ENCODE measurements around the gene CXXC5. TPM values are rescaled to one million over a fixed set of nuclear protein-coding genes. Genes with fewer than 3 reads are reported as not detected.

Gene CXXC5
- total RNA-seq, 1 experiment from 2014 or later = 57.2 TPM

GRCh38 chr5:139659695-139660101 lies 11.5 kb downstream of the CXXC5 start:
- CTCF ChIA-PET = interaction anchor here (0.7 kb wide), 2 partner anchors 37 to 106 kb away, joined by 3 to 4 read pairs; no protein-coding TSS in a partner anchor
- peak; percentile 80 for DNase-seq (ENCODE audit: low spot score)

DNA sequence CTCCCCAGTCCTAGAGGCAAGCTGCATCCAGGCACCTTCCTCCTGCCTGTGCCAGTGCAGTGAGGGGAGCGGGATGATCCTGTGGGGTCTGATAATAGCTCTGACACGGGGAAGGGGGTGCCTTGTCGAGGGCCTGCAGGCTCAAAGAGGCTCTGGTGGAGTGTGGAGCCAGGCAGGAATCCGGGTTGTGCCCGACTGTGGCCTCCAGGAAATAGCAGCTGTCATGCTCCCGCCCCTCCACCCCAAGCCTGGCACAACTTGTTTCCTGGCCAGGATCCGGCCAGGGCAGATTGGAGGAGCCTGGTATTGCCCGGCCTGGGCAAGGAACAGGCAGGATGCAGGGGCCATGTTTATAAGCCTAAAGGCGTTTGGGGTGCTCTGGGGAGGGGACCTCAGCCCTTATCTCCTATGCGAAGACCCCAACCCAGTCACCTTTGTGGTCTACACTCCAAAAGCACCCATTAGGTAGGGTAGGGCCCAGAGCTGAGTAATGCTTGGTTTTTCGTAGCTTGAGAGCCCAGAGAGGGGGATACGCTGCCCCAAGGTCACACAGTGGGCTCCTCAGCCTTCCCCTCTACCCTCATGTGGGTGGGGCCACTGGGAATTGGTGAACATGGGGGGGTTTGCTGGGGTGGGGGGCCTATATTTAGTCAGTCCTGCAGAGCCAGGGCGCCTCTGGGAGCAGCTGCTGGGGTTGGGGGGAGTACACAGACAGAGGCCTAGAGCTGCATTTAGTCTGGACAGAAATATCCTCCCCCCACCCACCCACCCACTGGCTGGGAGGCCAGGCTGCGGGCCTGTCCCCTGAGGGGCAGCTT lies 12.2 kb downstream of the CXXC5 start:
- ChIA-PET CTCF (interaction anchor here (0.7 kb wide), 2 partner anchors 36 to 106 kb away, joined by 3 to 4 read pairs; no protein-coding TSS in a partner anchor), POLR2A (ENCODE audit: low non-redundant PET) (interaction anchor here (0.5 kb wide), 1 partner anchor 23 kb away, joined by 4 read pairs; no protein-coding TSS in a partner anchor)
- Histone ChIP-seq H3K4me3 (ENCODE audit: low read depth, low read length, poor library complexity, severe bottlenecking) (peak overlapping the region; percentile 34), H3K36me3 (ENCODE audit: insufficient read depth, low read length, poor library complexity, severe bottlenecking) (no peaks in the 10 kb centered on the region), H3K4me1 (ENCODE audit: insufficient read depth, low read length, poor library complexity, severe bottlenecking) (peaks cover 78% of the 10 kb centered on the region), H3K9me3 (ENCODE audit: low read depth, low read length, poor library complexity, severe bottlenecking) (no peaks in the 10 kb centered on the region), H3K27ac (ENCODE audit: low read depth, low read length, poor library complexity, severe bottlenecking) (peak overlapping the region; percentile 71), H3K27me3 (replicated peaks; ENCODE audit: insufficient read depth, low read depth, low read length, poor library complexity) (no peaks in the 10 kb centered on the region)
- intact Hi-C loops (cut with micrococcal nuclease; ENCODE audit: unreplicated experiment) = no loop called here
- DNase-seq (ENCODE audit: low spot score) = no peak
- TF ChIP-seq EZH2 (IDR thresholded peaks at IDR 0.05; ENCODE audit: borderline replicate concordance, low read depth, low read length, poor library complexity, severe bottlenecking) = no peak
- TF ChIP-seq, protein P1, sequence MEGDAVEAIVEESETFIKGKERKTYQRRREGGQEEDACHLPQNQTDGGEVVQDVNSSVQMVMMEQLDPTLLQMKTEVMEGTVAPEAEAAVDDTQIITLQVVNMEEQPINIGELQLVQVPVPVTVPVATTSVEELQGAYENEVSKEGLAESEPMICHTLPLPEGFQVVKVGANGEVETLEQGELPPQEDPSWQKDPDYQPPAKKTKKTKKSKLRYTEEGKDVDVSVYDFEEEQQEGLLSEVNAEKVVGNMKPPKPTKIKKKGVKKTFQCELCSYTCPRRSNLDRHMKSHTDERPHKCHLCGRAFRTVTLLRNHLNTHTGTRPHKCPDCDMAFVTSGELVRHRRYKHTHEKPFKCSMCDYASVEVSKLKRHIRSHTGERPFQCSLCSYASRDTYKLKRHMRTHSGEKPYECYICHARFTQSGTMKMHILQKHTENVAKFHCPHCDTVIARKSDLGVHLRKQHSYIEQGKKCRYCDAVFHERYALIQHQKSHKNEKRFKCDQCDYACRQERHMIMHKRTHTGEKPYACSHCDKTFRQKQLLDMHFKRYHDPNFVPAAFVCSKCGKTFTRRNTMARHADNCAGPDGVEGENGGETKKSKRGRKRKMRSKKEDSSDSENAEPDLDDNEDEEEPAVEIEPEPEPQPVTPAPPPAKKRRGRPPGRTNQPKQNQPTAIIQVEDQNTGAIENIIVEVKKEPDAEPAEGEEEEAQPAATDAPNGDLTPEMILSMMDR (conservative IDR thresholded peaks at IDR 0.05; ENCODE audit: low read depth, low read length) = no peak
- no TSS peak for BruUV-seq (replicated peaks)

More at GRCh38 chr5:139659695-139660101, 11.5 kb downstream of the CXXC5 start:
- H3K27me3 ChIP-seq (replicated peaks; ENCODE audit: insufficient read depth, low read depth, low read length, poor library complexity) = no peaks in the 10 kb centered on the region
- no peaks in the 10 kb centered on the region for H3K9me3 ChIP-seq (ENCODE audit: low read depth, low read length, poor library complexity, severe bottlenecking)
- H3K27ac ChIP-seq (ENCODE audit: low read depth, low read length, poor library complexity, severe bottlenecking) = peak overlapping the region; percentile 71
- H3K4me1 ChIP-seq (ENCODE audit: insufficient read depth, low read length, poor library complexity, severe bottlenecking) = peaks cover 78% of the 10 kb centered on the region
- H3K4me3 ChIP-seq (ENCODE audit: low read depth, low read length, poor library complexity, severe bottlenecking) = peak overlapping the region; percentile 34
- no TSS peak for BruUV-seq (replicated peaks)
- intact Hi-C loops (cut with micrococcal nuclease; ENCODE audit: unreplicated experiment) = no loop called here
- TF ChIP-seq, protein P1 (conservative IDR thresholded peaks at IDR 0.05; ENCODE audit: low read depth, low read length) = no peak
- no peak for TF ChIP-seq EZH2 (IDR thresholded peaks at IDR 0.05; ENCODE audit: borderline replicate concordance, low read depth, low read length, poor library complexity, severe bottlenecking)
- H3K36me3 ChIP-seq (ENCODE audit: insufficient read depth, low read length, poor library complexity, severe bottlenecking) = no peaks in the 10 kb centered on the region
- POLR2A ChIA-PET (ENCODE audit: low non-redundant PET) = no interaction called here

DNA sequence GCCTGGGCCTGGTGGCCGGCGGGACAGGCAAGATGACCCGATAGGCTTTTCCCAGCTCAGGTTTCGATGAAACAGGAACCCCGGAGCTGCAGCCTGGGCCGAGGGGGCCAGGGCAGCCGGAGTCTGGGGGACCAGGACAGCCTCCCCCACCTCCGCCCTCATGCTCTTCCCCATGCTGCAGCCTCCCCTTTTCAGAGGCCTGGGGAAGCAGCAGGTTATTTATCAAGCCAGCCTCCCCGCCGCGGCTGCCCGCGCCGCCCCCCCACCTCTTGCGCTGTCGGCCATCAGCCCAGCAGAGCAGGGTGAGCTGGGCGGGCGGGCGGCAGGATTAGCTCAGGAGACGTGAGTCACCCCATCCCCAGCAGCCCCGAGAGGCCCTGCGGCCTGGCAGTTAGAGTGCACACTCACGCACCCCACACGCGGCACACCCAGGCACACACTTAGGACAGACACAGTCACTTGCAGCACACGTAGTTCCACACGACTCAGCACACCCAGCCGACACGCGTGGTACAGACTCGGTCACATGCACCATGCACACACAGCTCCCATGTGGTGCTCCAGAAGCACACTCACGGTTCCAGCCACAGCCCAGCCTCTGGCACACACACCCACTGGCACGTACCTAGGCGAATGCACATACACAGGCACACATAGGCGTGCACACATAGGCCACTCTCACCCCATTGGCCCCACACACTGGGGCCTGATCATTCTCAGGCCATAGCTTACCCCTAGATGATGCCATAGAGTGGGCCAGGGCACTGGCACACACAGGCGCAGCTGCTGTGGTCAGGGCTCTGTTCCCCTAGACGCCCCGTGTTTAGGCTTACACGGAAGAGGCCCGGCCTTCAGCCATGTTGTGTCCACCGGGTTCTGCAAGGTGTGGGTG lies 13.0 kb downstream of the CXXC5 start:
- CTCF ChIA-PET = interaction anchor here (0.9 kb wide), 1 partner anchor 13 kb away, joined by 3 read pairs; the partner anchor contains the start of gene CXXC5

More for the DNA sequence above, 13.0 kb downstream of the CXXC5 start:
- Histone ChIP-seq H3K27me3 (replicated peaks; ENCODE audit: insufficient read depth, low read depth, low read length, poor library complexity) (no peaks in the 10 kb centered on the region), H3K27ac (ENCODE audit: low read depth, low read length, poor library complexity, severe bottlenecking) (peak overlapping the region; percentile 68), H3K36me3 (ENCODE audit: insufficient read depth, low read length, poor library complexity, severe bottlenecking) (no peaks in the 10 kb centered on the region), H3K4me3 (ENCODE audit: low read depth, low read length, poor library complexity, severe bottlenecking) (no peak overlapping the region), H3K9me3 (ENCODE audit: low read depth, low read length, poor library complexity, severe bottlenecking) (no peaks in the 10 kb centered on the region), H3K4me1 (ENCODE audit: insufficient read depth, low read length, poor library complexity, severe bottlenecking) (peaks cover 78% of the 10 kb centered on the region)
- TF ChIP-seq, protein P1 (conservative IDR thresholded peaks at IDR 0.05; ENCODE audit: low read depth, low read length) = no peak
- no peak for TF ChIP-seq EZH2 (IDR thresholded peaks at IDR 0.05; ENCODE audit: borderline replicate concordance, low read depth, low read length, poor library complexity, severe bottlenecking)
- intact Hi-C loops (cut with micrococcal nuclease; ENCODE audit: unreplicated experiment) = no loop called here
- DNase-seq (ENCODE audit: low spot score) = peak; percentile 78
- POLR2A ChIA-PET (ENCODE audit: low non-redundant PET) = interaction anchor here (0.5 kb wide), 1 partner anchor 92 kb away, joined by 3 read pairs; no protein-coding TSS in a partner anchor
- BruUV-seq (replicated peaks) = no TSS peak
